A549 (cell line): ENCODE measurements around the gene JARID2.

Source experiments
- BHLHE40 ChIP-seq: IDR thresholded peaks from 2 replicates; pipeline ENCODE4 v1.6.1; 2012; ENCODE audit warnings: low read depth, low read length, inconsistent platforms
- CTCF ChIP-seq: fragments of >200 bp; sonication (Bioruptor Twin); formaldehyde crosslinking; IDR thresholded peaks from 3 replicates; pipeline ENCODE4 v1.5.1; 2016
- GATA3 ChIP-seq: IDR thresholded peaks from 2 replicates; pipeline ENCODE4 v1.6.1; 2012; ENCODE audit warnings: borderline replicate concordance
- NR3C1 ChIP-seq: fragments of >200 bp; sonication (Bioruptor Twin); formaldehyde crosslinking; IDR thresholded peaks from 3 replicates; pipeline ENCODE4 v1.6.1; 2017
- SREBF2 ChIP-seq: fragments of 450-650 bp; IDR thresholded peaks from 2 replicates; pipeline ENCODE4 v1.6.1; 2014; ENCODE audit warnings: mild to moderate bottlenecking, moderate library complexity

DNA sequence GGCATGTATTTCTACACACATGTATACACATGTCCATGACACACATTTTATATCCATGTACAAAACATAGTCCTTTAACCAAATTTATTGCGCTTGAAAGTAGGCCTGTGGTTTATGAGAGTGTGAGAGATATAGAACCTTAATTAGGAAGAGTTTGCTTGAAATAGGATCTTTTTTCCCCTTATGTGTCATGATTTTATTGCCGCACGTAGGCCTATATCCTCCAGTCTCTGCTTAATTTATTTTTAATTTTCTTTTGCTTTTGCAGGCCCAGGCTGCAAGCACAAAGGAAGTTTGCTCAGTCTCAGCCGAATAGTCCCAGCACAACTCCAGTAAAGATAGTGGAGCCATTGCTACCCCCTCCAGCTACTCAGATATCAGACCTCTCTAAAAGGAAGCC lies 205.9 kb downstream of the JARID2 start:
- TF ChIP-seq GATA3 (no peak), CTCF (no peak), SREBF2 (no peak), NR3C1 (no peak), BHLHE40 (no peak)
